Body of pancreas (tissue), 4 donors: ENCODE results near the gene ADGRE2.

Experiments
- POLR2A ChIP-seq, 3 donors: fragments of 450-650 bp; IDR thresholded peaks; one replicate each; pipeline ENCODE4 v1.6.1; 2016; ENCODE audit warnings: antibody characterized with exemption in 3 of 3, mild to moderate bottlenecking in 2 of 3
- TF ChIP-seq, protein P1 (sequence below), 7 experiments: fragments of 450-650 bp in 4 of 7; fragments of 200-600 bp in 3 of 7; sonication (generic) in 3 of 7; IDR thresholded peaks; one replicate each; pipeline ENCODE4 v1.5.1; 2016 to 2019; ENCODE audit warnings: antibody characterized with exemption in 7 of 7

DNA sequence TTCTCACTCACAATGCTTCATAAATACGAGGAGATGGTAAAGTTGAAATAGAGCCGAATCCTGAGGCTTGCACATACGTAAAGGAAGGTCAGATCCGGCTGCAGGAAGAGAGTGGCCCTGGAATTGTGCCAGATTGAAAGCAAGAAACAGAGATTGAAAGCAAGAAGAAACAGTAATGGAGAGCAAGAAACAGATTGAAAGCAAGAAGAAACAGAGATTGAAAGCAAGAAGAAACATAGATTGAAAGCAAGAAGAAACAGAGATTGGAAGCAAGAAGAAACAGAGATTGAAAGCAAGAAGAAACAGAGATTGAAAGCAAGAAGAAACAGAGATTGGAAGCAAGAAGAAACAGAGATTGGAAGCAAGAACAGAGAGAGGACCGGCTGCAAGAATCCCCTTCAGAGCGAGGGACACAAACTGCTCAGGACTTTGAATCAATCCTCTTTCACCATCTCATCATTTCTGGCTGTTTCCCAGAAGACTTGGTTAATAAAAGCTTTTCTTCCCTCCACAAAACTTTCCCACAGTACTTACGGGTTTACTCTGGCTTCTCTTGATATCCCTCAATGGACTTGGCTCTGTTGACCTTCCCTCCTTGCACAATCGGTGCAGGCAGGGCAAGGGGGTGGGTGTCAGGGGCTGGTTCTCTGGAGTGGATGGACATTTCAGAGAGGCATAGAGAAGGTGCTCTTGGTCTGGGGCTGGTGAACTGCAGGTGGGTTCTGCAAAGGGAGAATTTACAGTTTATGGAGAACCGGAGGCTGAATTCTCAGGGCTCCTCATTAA, 31.1 kb upstream of the ADGRE2 start:
- TF ChIP-seq, protein P1, sequence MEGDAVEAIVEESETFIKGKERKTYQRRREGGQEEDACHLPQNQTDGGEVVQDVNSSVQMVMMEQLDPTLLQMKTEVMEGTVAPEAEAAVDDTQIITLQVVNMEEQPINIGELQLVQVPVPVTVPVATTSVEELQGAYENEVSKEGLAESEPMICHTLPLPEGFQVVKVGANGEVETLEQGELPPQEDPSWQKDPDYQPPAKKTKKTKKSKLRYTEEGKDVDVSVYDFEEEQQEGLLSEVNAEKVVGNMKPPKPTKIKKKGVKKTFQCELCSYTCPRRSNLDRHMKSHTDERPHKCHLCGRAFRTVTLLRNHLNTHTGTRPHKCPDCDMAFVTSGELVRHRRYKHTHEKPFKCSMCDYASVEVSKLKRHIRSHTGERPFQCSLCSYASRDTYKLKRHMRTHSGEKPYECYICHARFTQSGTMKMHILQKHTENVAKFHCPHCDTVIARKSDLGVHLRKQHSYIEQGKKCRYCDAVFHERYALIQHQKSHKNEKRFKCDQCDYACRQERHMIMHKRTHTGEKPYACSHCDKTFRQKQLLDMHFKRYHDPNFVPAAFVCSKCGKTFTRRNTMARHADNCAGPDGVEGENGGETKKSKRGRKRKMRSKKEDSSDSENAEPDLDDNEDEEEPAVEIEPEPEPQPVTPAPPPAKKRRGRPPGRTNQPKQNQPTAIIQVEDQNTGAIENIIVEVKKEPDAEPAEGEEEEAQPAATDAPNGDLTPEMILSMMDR (IDR thresholded peaks at IDR 0.05) = no peak
- no peak for TF ChIP-seq POLR2A (IDR thresholded peaks at IDR 0.05)
